Gastrocnemius medialis (tissue), 4 donors: ENCODE measurements around the gene SERTAD3.

Experiments used
- CTCF ChIP-seq, 5 experiments: fragments of 450-650 bp in 3 of 5; fragments of 200-600 bp in 2 of 5; sonication (generic) in 2 of 5; IDR thresholded peaks in 4 of 5; conservative IDR thresholded peaks in 1 of 5; 1 replicate in 4 of 5; 2 replicates in 1 of 5; pipeline ENCODE4 v1.5.1; 2016 to 2019; ENCODE audit warnings: antibody characterized with exemption in 5 of 5, mild to moderate bottlenecking in 3 of 5, moderate library complexity in 3 of 5
- POLR2A ChIP-seq, 2 donors: fragments of 450-650 bp; IDR thresholded peaks; one replicate each; pipeline ENCODE4 v1.6.1; 2017; ENCODE audit warnings: antibody characterized with exemption in 2 of 2, mild to moderate bottlenecking in 2 of 2, moderate library complexity in 2 of 2

- TF ChIP-seq CTCF (IDR thresholded peaks at IDR 0.05 in 4 of 5, conservative IDR thresholded peaks at IDR 0.05 in 1 of 5) (no peak), POLR2A (IDR thresholded peaks at IDR 0.05) (no peak)
Measured at GRCh38 chr19:40493778-40494177, 49.6 kb upstream of the SERTAD3 start.
